ENCODE data around the gene IGFL2.
"Not testable (repeated sequence)": the region's sequence is repeated elsewhere in the genome, so short reads cannot be mapped to it uniquely, and the experiment has no call there.

DNA sequence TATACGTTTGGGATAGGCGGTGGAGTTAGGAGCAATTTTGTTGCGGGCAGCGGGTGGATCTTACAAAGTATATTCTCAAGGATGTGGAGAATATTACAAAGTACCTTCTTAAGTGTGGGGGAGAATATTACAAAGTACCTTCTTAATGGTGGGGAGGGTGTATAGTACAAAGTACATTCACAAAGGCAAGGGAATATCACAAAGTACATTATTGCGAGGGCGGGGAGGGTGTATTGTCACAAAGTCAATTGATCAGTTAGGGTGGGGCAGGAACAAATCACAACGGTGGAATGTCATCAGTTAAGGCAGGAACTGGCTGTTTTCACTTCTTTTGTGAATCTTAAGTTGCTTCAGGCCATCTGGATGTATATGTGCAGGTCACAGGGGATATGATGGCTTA lies 45.7 kb upstream of the IGFL2 start:
- TF ChIP-seq, protein P1, sequence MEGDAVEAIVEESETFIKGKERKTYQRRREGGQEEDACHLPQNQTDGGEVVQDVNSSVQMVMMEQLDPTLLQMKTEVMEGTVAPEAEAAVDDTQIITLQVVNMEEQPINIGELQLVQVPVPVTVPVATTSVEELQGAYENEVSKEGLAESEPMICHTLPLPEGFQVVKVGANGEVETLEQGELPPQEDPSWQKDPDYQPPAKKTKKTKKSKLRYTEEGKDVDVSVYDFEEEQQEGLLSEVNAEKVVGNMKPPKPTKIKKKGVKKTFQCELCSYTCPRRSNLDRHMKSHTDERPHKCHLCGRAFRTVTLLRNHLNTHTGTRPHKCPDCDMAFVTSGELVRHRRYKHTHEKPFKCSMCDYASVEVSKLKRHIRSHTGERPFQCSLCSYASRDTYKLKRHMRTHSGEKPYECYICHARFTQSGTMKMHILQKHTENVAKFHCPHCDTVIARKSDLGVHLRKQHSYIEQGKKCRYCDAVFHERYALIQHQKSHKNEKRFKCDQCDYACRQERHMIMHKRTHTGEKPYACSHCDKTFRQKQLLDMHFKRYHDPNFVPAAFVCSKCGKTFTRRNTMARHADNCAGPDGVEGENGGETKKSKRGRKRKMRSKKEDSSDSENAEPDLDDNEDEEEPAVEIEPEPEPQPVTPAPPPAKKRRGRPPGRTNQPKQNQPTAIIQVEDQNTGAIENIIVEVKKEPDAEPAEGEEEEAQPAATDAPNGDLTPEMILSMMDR (conservative IDR thresholded peaks at IDR 0.05; ENCODE audit: low read length) = not testable (repeated sequence)
- not testable (repeated sequence) for TF ChIP-seq EZH2phosphoT487 (IDR thresholded peaks at IDR 0.05; ENCODE audit: borderline replicate concordance, low read depth, low read length)

Measured in OCI-LY7 (cell line).